HEK293 (cell line): Measurements from ENCODE around the gene CNDP2.

Source experiments
- CTCF ChIA-PET: fragments of 350-600 bp; formaldehyde crosslinking; extraction: SDS; loops from one replicate; lab custom pipeline; 2021; ENCODE audit warnings: antibody characterized with exemption; lab: Yijun Ruan, JAX
- POLR2A ChIA-PET: fragments of 300-600 bp; formaldehyde crosslinking; extraction: SDS; loops from one replicate; lab custom pipeline; 2020; ENCODE audit warnings: antibody characterized with exemption, inconsistent platforms; lab: Yijun Ruan, JAX
- H3K27ac ChIP-seq: fragments of 200-500 bp; sonication (Bioruptor generic); 2 replicates; pipeline ENCODE4 v1.5.1; 2014; ENCODE audit warnings: low read depth, low read length, control low read depth, inconsistent platforms; ENCODE audit errors: extremely low read depth
- H3K36me3 ChIP-seq, 2 experiments: fragments of 200-500 bp in 1 of 2; sonication (Bioruptor generic) in 1 of 2; 1 replicate in 1 of 2; 2 replicates in 1 of 2; pipeline ENCODE4 v1.5.1; 2014 to 2017; ENCODE audit warnings: inconsistent platforms in 2 of 2, low read length in 2 of 2; ENCODE audit not compliant: control insufficient read depth in 2 of 2, insufficient read depth in 1 of 2
- H3K4me1 ChIP-seq: fragments of 200-500 bp; sonication (Bioruptor generic); 2 replicates; pipeline ENCODE4 v1.5.1; 2014; ENCODE audit warnings: mild to moderate bottlenecking, low read length, inconsistent platforms; ENCODE audit not compliant: control insufficient read depth, insufficient read depth
- H3K4me3 ChIP-seq: 2 replicates; pipeline ENCODE4 v1.5.1; 2011; ENCODE audit warnings: low read depth, mild to moderate bottlenecking, control low read depth, low read length, moderate library complexity
- H3K9me3 ChIP-seq: fragments of 200-500 bp; sonication (Bioruptor generic); 2 replicates; pipeline ENCODE4 v1.5.1; 2014; ENCODE audit warnings: low read depth, low read length, inconsistent platforms; ENCODE audit not compliant: control insufficient read depth, insufficient read depth
- EGR2 ChIP-seq: fragments of 450-650 bp; formaldehyde crosslinking; IDR thresholded peaks from 2 replicates; pipeline ENCODE4 v1.5.1; 2016; ENCODE audit warnings: low read depth, missing biosample characterization, missing genetic modification characterization
- FEZF1 ChIP-seq: fragments of 450-650 bp; formaldehyde crosslinking; IDR thresholded peaks from 2 replicates; pipeline ENCODE4 v1.5.1; 2016; ENCODE audit warnings: missing biosample characterization, missing genetic modification characterization
- GLIS1 ChIP-seq: fragments of 450-650 bp; formaldehyde crosslinking; IDR thresholded peaks from 2 replicates; pipeline ENCODE4 v1.5.1; 2016; ENCODE audit warnings: missing biosample characterization, missing genetic modification characterization
- ZBTB20 ChIP-seq: fragments of 450-650 bp; formaldehyde crosslinking; IDR thresholded peaks from 2 replicates; pipeline ENCODE4 v1.5.1; 2016; ENCODE audit warnings: missing biosample characterization, missing genetic modification characterization
- ZBTB48 ChIP-seq: fragments of 450-650 bp; formaldehyde crosslinking; IDR thresholded peaks from 2 replicates; pipeline ENCODE4 v1.5.1; 2016; ENCODE audit warnings: missing biosample characterization, missing genetic modification characterization
- ZFHX2 ChIP-seq: fragments of 450-650 bp; formaldehyde crosslinking; conservative IDR thresholded peaks from 2 replicates; pipeline ENCODE4 v1.5.1; 2016; ENCODE audit warnings: missing biosample characterization, missing genetic modification characterization
- ZNF112 ChIP-seq: fragments of 450-650 bp; formaldehyde crosslinking; IDR thresholded peaks from 2 replicates; pipeline ENCODE4 v1.5.0; 2017; ENCODE audit warnings: missing biosample characterization, missing genetic modification characterization
- ZNF16 ChIP-seq: fragments of 450-650 bp; formaldehyde crosslinking; IDR thresholded peaks from 2 replicates; pipeline ENCODE4 v1.5.1; 2016; ENCODE audit warnings: low read depth, missing biosample characterization, missing genetic modification characterization
- ZNF174 ChIP-seq: fragments of 450-650 bp; formaldehyde crosslinking; IDR thresholded peaks from 2 replicates; pipeline ENCODE4 v1.5.0; 2017; ENCODE audit warnings: missing biosample characterization, mild to moderate bottlenecking, missing genetic modification characterization
- ZNF175 ChIP-seq: fragments of 450-650 bp; formaldehyde crosslinking; IDR thresholded peaks from 2 replicates; pipeline ENCODE4 v1.5.1; 2016; ENCODE audit warnings: missing biosample characterization, missing genetic modification characterization
- ZNF24 ChIP-seq: fragments of 450-650 bp; formaldehyde crosslinking; IDR thresholded peaks from 2 replicates; pipeline ENCODE4 v1.5.1; 2016; ENCODE audit warnings: missing biosample characterization, missing genetic modification characterization
- ZNF350 ChIP-seq: fragments of 450-650 bp; formaldehyde crosslinking; IDR thresholded peaks from 2 replicates; pipeline ENCODE4 v1.5.0; 2017; ENCODE audit warnings: missing biosample characterization, mild to moderate bottlenecking, missing genetic modification characterization
- ZNF701 ChIP-seq: fragments of 450-650 bp; formaldehyde crosslinking; IDR thresholded peaks from 2 replicates; pipeline ENCODE4 v1.5.1; 2016; ENCODE audit warnings: missing biosample characterization, missing genetic modification characterization
- TF ChIP-seq, protein P1 (sequence below): fragments of 450-650 bp; IDR thresholded peaks from 2 replicates; pipeline ENCODE4 v1.5.1; 2018; ENCODE audit warnings: missing biosample characterization, mild to moderate bottlenecking, missing genetic modification characterization
- TF ChIP-seq, protein P2 (sequence below): fragments of 450-650 bp; formaldehyde crosslinking; IDR thresholded peaks from 2 replicates; pipeline ENCODE4 v1.5.1; 2016; ENCODE audit warnings: missing biosample characterization, missing genetic modification characterization, low read depth
- TF ChIP-seq, protein P3 (sequence below): fragments of 450-650 bp; formaldehyde crosslinking; IDR thresholded peaks from 2 replicates; pipeline ENCODE4 v1.5.1; 2016; ENCODE audit warnings: missing biosample characterization, missing genetic modification characterization
- TF ChIP-seq, protein P4 (sequence below): fragments of 450-650 bp; formaldehyde crosslinking; IDR thresholded peaks from 2 replicates; pipeline ENCODE4 v1.5.1; 2016; ENCODE audit warnings: missing biosample characterization, missing genetic modification characterization

Gene CNDP2

DNA sequence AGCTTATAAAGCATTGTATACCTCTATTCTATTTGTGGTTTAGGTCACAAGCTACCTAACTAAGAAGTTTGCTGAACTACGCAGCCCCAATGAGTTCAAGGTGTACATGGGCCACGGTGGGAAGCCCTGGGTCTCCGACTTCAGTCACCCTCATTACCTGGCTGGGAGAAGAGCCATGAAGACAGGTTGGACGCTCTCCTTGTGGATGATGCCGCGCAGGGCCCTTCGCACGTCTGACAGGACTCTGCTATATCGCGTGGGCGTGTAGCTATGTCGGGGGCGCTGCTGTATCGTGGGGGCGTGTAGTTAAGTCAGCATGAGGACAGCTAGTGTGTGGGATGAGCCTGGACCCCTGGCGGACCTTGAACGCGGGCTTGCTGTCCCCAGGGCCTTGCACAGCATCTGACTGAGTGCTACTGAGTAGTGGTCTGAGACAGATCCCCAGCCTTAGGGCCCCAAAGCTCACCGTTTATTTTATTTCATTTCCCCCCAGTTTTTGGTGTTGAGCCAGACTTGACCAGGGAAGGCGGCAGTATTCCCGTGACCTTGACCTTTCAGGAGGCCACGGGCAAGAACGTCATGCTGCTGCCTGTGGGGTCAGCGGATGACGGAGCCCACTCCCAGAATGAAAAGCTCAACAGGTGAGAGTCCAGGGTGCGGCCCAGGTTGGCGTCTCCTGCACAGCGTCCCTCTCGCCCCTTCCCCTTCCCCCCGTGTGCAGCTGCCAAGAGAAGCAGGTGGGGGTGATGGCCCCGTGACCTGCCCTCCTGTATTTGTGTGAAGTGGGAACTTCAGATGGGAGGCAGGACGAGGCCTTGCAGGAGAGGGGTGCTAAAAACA, 22.5 kb downstream of the CNDP2 start:
- TF ChIP-seq, protein P1, sequence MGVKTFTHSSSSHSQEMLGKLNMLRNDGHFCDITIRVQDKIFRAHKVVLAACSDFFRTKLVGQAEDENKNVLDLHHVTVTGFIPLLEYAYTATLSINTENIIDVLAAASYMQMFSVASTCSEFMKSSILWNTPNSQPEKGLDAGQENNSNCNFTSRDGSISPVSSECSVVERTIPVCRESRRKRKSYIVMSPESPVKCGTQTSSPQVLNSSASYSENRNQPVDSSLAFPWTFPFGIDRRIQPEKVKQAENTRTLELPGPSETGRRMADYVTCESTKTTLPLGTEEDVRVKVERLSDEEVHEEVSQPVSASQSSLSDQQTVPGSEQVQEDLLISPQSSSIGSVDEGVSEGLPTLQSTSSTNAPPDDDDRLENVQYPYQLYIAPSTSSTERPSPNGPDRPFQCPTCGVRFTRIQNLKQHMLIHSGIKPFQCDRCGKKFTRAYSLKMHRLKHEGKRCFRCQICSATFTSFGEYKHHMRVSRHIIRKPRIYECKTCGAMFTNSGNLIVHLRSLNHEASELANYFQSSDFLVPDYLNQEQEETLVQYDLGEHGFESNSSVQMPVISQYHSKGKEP (tag by site-specific recombination): no peak
- no peak for TF ChIP-seq FEZF1 (tag by site-specific recombination)
- TF ChIP-seq ZBTB48 (tag by site-specific recombination): no peak
- no peak for TF ChIP-seq ZNF16 (tag by site-specific recombination)
- peak; percentile 31; the same call in 1 of the 2 replicates for TF ChIP-seq ZFHX2 (tag by site-specific recombination)
- no peak for TF ChIP-seq ZBTB20
- TF ChIP-seq EGR2 (tag by site-specific recombination): peak; percentile 43; the same call in 1 of the 2 replicates
- TF ChIP-seq, protein P2, sequence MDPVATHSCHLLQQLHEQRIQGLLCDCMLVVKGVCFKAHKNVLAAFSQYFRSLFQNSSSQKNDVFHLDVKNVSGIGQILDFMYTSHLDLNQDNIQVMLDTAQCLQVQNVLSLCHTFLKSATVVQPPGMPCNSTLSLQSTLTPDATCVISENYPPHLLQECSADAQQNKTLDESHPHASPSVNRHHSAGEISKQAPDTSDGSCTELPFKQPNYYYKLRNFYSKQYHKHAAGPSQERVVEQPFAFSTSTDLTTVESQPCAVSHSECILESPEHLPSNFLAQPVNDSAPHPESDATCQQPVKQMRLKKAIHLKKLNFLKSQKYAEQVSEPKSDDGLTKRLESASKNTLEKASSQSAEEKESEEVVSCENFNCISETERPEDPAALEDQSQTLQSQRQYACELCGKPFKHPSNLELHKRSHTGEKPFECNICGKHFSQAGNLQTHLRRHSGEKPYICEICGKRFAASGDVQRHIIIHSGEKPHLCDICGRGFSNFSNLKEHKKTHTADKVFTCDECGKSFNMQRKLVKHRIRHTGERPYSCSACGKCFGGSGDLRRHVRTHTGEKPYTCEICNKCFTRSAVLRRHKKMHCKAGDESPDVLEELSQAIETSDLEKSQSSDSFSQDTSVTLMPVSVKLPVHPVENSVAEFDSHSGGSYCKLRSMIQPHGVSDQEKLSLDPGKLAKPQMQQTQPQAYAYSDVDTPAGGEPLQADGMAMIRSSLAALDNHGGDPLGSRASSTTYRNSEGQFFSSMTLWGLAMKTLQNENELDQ (tag by site-specific recombination): no peak
- Histone ChIP-seq H3K27ac (no peak overlapping the region), H3K4me1 (no peaks in the 10 kb centered on the region), H3K36me3 (peaks cover 0 to 63% of the 10 kb centered on the region in 2 experiments; a peak in 2 of 3 replicates), H3K9me3 (no peaks in the 10 kb centered on the region), H3K4me3 (no peak overlapping the region)
- ChIA-PET POLR2A (interaction anchor here (1.4 kb wide), 1 partner anchor 23 kb away, joined by 6 read pairs; the partner anchor contains the start of gene CNDP2), CTCF (no interaction called here)

DNA sequence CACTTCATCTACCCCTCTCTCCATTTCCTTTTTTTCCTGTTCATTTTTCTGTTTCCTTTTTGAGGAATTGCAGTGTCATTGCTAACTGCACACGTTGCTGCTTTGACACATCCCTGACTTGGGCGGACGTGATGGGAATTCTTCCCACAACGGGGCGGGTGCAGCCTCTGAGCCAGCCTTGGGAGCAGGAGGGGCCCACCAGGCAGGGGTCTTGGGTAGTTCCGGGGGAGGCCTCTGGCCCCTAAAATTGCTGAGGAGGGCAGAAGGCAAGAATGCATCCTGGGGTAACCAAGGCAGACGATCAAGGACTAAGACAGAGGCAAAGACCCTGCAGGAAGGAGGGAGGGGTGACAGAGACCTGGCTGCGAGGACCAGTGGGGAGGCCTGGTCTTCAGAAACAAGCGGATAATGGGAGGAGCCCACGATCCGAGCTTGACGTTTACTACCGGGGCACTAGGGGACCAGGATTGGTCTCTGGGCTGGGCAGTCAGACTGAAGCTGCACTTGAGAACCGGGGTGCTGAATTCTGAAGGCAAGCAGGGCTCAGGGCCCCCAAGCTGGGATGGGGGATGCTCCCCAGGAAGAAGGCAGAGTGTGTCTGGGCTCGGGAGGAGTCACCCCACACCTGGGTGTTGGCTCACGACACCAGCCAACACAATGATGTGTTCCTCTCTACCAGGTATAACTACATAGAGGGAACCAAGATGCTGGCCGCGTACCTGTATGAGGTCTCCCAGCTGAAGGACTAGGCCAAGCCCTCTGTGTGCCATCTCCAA, 23.3 kb downstream of the CNDP2 start:
- Histone ChIP-seq H3K36me3 (peaks cover 0 to 55% of the 10 kb centered on the region in 2 experiments; a peak in 2 of 3 replicates), H3K4me3 (no peak overlapping the region), H3K4me1 (no peaks in the 10 kb centered on the region), H3K9me3 (no peaks in the 10 kb centered on the region), H3K27ac (no peak overlapping the region)
- POLR2A ChIA-PET: interaction anchor here (1.4 kb wide), 1 partner anchor 23 kb away, joined by 6 read pairs; the partner anchor contains the start of gene CNDP2
- TF ChIP-seq, protein P3, sequence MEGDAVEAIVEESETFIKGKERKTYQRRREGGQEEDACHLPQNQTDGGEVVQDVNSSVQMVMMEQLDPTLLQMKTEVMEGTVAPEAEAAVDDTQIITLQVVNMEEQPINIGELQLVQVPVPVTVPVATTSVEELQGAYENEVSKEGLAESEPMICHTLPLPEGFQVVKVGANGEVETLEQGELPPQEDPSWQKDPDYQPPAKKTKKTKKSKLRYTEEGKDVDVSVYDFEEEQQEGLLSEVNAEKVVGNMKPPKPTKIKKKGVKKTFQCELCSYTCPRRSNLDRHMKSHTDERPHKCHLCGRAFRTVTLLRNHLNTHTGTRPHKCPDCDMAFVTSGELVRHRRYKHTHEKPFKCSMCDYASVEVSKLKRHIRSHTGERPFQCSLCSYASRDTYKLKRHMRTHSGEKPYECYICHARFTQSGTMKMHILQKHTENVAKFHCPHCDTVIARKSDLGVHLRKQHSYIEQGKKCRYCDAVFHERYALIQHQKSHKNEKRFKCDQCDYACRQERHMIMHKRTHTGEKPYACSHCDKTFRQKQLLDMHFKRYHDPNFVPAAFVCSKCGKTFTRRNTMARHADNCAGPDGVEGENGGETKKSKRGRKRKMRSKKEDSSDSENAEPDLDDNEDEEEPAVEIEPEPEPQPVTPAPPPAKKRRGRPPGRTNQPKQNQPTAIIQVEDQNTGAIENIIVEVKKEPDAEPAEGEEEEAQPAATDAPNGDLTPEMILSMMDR (tag by site-specific recombination): no peak
- TF ChIP-seq ZNF174 (tag by site-specific recombination): no peak
- TF ChIP-seq ZNF701: no peak
- TF ChIP-seq, protein P4, sequence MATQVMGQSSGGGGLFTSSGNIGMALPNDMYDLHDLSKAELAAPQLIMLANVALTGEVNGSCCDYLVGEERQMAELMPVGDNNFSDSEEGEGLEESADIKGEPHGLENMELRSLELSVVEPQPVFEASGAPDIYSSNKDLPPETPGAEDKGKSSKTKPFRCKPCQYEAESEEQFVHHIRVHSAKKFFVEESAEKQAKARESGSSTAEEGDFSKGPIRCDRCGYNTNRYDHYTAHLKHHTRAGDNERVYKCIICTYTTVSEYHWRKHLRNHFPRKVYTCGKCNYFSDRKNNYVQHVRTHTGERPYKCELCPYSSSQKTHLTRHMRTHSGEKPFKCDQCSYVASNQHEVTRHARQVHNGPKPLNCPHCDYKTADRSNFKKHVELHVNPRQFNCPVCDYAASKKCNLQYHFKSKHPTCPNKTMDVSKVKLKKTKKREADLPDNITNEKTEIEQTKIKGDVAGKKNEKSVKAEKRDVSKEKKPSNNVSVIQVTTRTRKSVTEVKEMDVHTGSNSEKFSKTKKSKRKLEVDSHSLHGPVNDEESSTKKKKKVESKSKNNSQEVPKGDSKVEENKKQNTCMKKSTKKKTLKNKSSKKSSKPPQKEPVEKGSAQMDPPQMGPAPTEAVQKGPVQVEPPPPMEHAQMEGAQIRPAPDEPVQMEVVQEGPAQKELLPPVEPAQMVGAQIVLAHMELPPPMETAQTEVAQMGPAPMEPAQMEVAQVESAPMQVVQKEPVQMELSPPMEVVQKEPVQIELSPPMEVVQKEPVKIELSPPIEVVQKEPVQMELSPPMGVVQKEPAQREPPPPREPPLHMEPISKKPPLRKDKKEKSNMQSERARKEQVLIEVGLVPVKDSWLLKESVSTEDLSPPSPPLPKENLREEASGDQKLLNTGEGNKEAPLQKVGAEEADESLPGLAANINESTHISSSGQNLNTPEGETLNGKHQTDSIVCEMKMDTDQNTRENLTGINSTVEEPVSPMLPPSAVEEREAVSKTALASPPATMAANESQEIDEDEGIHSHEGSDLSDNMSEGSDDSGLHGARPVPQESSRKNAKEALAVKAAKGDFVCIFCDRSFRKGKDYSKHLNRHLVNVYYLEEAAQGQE (tag by site-specific recombination): no peak
- TF ChIP-seq ZNF16 (tag by site-specific recombination): no peak
- TF ChIP-seq ZNF112 (tag by site-specific recombination): no peak
- TF ChIP-seq ZNF350 (tag by site-specific recombination): no peak
- no peak for TF ChIP-seq ZNF175 (tag by site-specific recombination)
- no peak for TF ChIP-seq ZNF24 (tag by site-specific recombination)
- TF ChIP-seq GLIS1 (tag by site-specific recombination): no peak
- CTCF ChIA-PET: no interaction called here
